ENCODE data around the gene RAB23. TPM values are rescaled to one million over a fixed set of nuclear protein-coding genes. Genes with fewer than 3 reads are reported as not detected.
A peak's percentile ranks its signal among the peaks of the same experiment; 100 is the strongest.

The RAB23 gene
- total RNA-seq, 4 donors from 2014 or later = 54.4 to 95.3 (median 68.5) TPM

- H3K4me3 ChIP-seq = no peak overlapping the region
- H3K27ac ChIP-seq = peak overlapping the region; percentile 93 to 99
- peaks cover 0 to 4% of the 10 kb centered on the region in 2 donors for H3K4me1 ChIP-seq
- no peaks in the 10 kb centered on the region for H3K36me3 ChIP-seq
- DNase-seq = no peak
- intact Hi-C loops (cut with DNase I; ENCODE audit: low total_unique reads) = no loop called here
- TF ChIP-seq CTCF (IDR thresholded peaks at IDR 0.05) = no peak
- H3K27me3 ChIP-seq = no peaks in the 10 kb centered on the region
- H3K9me3 ChIP-seq = no peaks in the 10 kb centered on the region
These were observed 34.4 kb upstream of the RAB23 start for GRCh38 chr6:57256541-57256940.

GRCh38 chr6:57255451-57256169 lies 33.5 kb upstream of the RAB23 start:
- no peak for DNase-seq
- intact Hi-C loops (cut with DNase I; ENCODE audit: low total_unique reads) = no loop called here
- peak overlapping the region; percentile 93 to 99 for H3K27ac ChIP-seq

GRCh38 chr6:57254055-57254717 lies 32.1 kb upstream of the RAB23 start:
- DNase-seq = no peak
- no peaks in the 10 kb centered on the region for H3K27me3 ChIP-seq
- TF ChIP-seq POLR2A (IDR thresholded peaks at IDR 0.05) (no peak), CTCF (IDR thresholded peaks at IDR 0.05) (no peak)
- no peaks in the 10 kb centered on the region for H3K9me3 ChIP-seq
- peaks cover 0 to 4% of the 10 kb centered on the region in 2 donors for H3K4me1 ChIP-seq
- intact Hi-C loops (cut with DNase I; ENCODE audit: low total_unique reads) = no loop called here
- H3K36me3 ChIP-seq = no peaks in the 10 kb centered on the region
- no peak overlapping the region for H3K4me3 ChIP-seq
- H3K27ac ChIP-seq = peak overlapping the region; percentile 93 to 99

More at GRCh38 chr6:57255451-57256169, 33.5 kb upstream of the RAB23 start:
- Histone ChIP-seq H3K4me1 (peaks cover 0 to 4% of the 10 kb centered on the region in 2 donors), H3K36me3 (no peaks in the 10 kb centered on the region), H3K4me3 (no peak overlapping the region), H3K27me3 (no peaks in the 10 kb centered on the region), H3K9me3 (no peaks in the 10 kb centered on the region)
- TF ChIP-seq CTCF (IDR thresholded peaks at IDR 0.05) (no peak), POLR2A (IDR thresholded peaks at IDR 0.05) (no peak)

GRCh38 chr6:57252975-57253374 lies 30.9 kb upstream of the RAB23 start:
- no peaks in the 10 kb centered on the region for H3K27me3 ChIP-seq
- intact Hi-C loops (cut with DNase I; ENCODE audit: low total_unique reads) = no loop called here
- H3K27ac ChIP-seq = peak overlapping the region; percentile 93 to 99
- H3K4me1 ChIP-seq = peaks cover 0 to 4% of the 10 kb centered on the region in 2 donors
- DNase-seq = peak in 1 of 2 donors; percentile 65
- H3K36me3 ChIP-seq = no peaks in the 10 kb centered on the region
- H3K9me3 ChIP-seq = no peaks in the 10 kb centered on the region
- no peak overlapping the region for H3K4me3 ChIP-seq
- TF ChIP-seq POLR2A (IDR thresholded peaks at IDR 0.05) = no peak
- TF ChIP-seq CTCF (IDR thresholded peaks at IDR 0.05) = no peak

- Histone ChIP-seq H3K4me3 (no peak overlapping the region), H3K9me3 (no peaks in the 10 kb centered on the region), H3K27ac (peak overlapping the region; percentile 93 to 99), H3K4me1 (peaks cover 0 to 4% of the 10 kb centered on the region in 2 donors), H3K27me3 (no peaks in the 10 kb centered on the region), H3K36me3 (no peaks in the 10 kb centered on the region)
- TF ChIP-seq CTCF (IDR thresholded peaks at IDR 0.05) = no peak
- DNase-seq = no peak
- intact Hi-C loops (cut with DNase I; ENCODE audit: low total_unique reads) = no loop called here
These were observed 30.0 kb upstream of the RAB23 start for GRCh38 chr6:57252137-57252536.

Measured in uterus (tissue), 4 donors.